ENCODE results near the gene CCDC93. TPM values are rescaled to one million over a fixed set of nuclear protein-coding genes. Genes with fewer than 3 reads are reported as not detected.

CCDC93 gene
- total and polyA plus RNA-seq, 2 of the 4 experiments (the other 2 are of a cell fraction) = 8.1 to 17.2 TPM

- Histone ChIP-seq H2BK5ac (ENCODE audit: low read depth, low read length, poor library complexity, severe bottlenecking) (no peak overlapping the region), H3K79me1 (ENCODE audit: low read depth in 1 of 2, low read length in 2 of 2) (0 out of 4 replicates have a peak, but pooled peaks cover 0 to 4% of the 10 kb centered on the region in 2 experiments), H3K27me3 (ENCODE audit: control insufficient read depth, insufficient read depth, low read length) (no peaks in the 10 kb centered on the region), H4K8ac (ENCODE audit: low read depth in 2 of 2, low read length in 2 of 2) (no peak overlapping the region), H3K56ac (ENCODE audit: extremely low read depth, insufficient read depth, low read length) (no peak overlapping the region), H3K27ac (ENCODE audit: insufficient read depth, low read length) (no peak overlapping the region), H3K9ac (ENCODE audit: low read depth, low read length) (no peak overlapping the region), H3K23ac (ENCODE audit: low read depth, low read length) (no peak overlapping the region), H2BK15ac (ENCODE audit: low read depth, low read length) (no peak overlapping the region), H3K4me1 (ENCODE audit: control insufficient read depth, insufficient read depth, low read length) (peaks cover 3% of the 10 kb centered on the region; the same call in 1 of the 2 replicates), H3K4me3 (ENCODE audit: insufficient read depth, low read depth, low read length) (no peak overlapping the region), H4K91ac (ENCODE audit: insufficient read depth, low read depth, low read length) (no peak overlapping the region), H2AK9ac (replicated peaks; ENCODE audit: low read depth, low read length, poor library complexity) (no peak overlapping the region), H3K14ac (replicated peaks; ENCODE audit: low read depth, low read length) (no peak overlapping the region), H3K9me3 (ENCODE audit: control insufficient read depth, insufficient read depth, low read length) (no peaks in the 10 kb centered on the region), H2BK20ac (ENCODE audit: low read depth, low read length) (no peak overlapping the region), H4K20me1 (ENCODE audit: insufficient read depth, low read length) (no peaks in the 10 kb centered on the region), H3K18ac (ENCODE audit: low read depth, low read length) (no peak overlapping the region), H3K4me2 (ENCODE audit: low read depth, low read length) (no peak overlapping the region), H2BK120ac (ENCODE audit: low read depth, low read length) (no peak overlapping the region), H4K5ac (ENCODE audit: low read depth, low read length) (no peak overlapping the region), H2AK5ac (ENCODE audit: low read depth, low read length) (no peak overlapping the region), H3K36me3 (ENCODE audit: control insufficient read depth, insufficient read depth, low read length) (peaks cover 26% of the 10 kb centered on the region), H3K4ac (ENCODE audit: low read depth, low read length) (no peak overlapping the region), H3K9me1 (ENCODE audit: insufficient read depth, low read length) (peaks cover 7% of the 10 kb centered on the region; the same call in 1 of the 2 replicates), H2AFZ (replicated peaks; ENCODE audit: low read length, poor library complexity) (no peak overlapping the region)
- DNase-seq (no peak), ATAC-seq (ENCODE audit: low read depth) (no peak)
- in situ Hi-C loops (cut with MboI; ENCODE audit: low sequenced_read_pairs) = no loop called here
- dilution Hi-C loops (cut with HindIII; ENCODE audit: low sequenced_read_pairs, unreplicated experiment) = no loop called here
- CTCF ChIA-PET = no interaction called here
- no TSS peak for BruUV-seq (replicated peaks)
- POLR2A ChIA-PET (ENCODE audit: unreplicated experiment) = no interaction called here
- TF ChIP-seq CEBPB (IDR thresholded peaks at IDR 0.05; ENCODE audit: low read depth, low read length) (no peak), BHLHE40 (IDR thresholded peaks at IDR 0.05; ENCODE audit: low read depth, low read length) (no peak), NFE2L2 (IDR thresholded peaks at IDR 0.05; ENCODE audit: low read depth, low read length) (no peak), MAFK (IDR thresholded peaks at IDR 0.05; ENCODE audit: low read depth, low read length) (no peak), SMC3 (IDR thresholded peaks at IDR 0.05; ENCODE audit: low read depth, low read length) (no peak), MXI1 (IDR thresholded peaks at IDR 0.05; ENCODE audit: borderline replicate concordance, low read depth, low read length) (no peak), RFX5 (IDR thresholded peaks at IDR 0.05; ENCODE audit: low read depth, low read length) (no peak), POLR2A (IDR thresholded peaks at IDR 0.05; ENCODE audit: low read depth, low read length) (no peak), RCOR1 (IDR thresholded peaks at IDR 0.05; ENCODE audit: insufficient replicate concordance, low read length) (no peak), FOS (IDR thresholded peaks at IDR 0.05; ENCODE audit: low read depth, low read length) (no peak), CHD1 (IDR thresholded peaks at IDR 0.05; ENCODE audit: low read depth, low read length) (no peak), ELK1 (IDR thresholded peaks at IDR 0.05; ENCODE audit: borderline replicate concordance, low read depth, low read length) (no peak), USF2 (IDR thresholded peaks at IDR 0.05; ENCODE audit: low read depth, low read length) (no peak), RAD21 (IDR thresholded peaks at IDR 0.05; ENCODE audit: low read length) (no peak), CTCF (conservative IDR thresholded peaks at IDR 0.05; ENCODE audit: low read depth, low read length) (no peak), MAZ (IDR thresholded peaks at IDR 0.05; ENCODE audit: borderline replicate concordance, low read depth, low read length) (no peak)
- intact Hi-C loops (cut with micrococcal nuclease) = no loop called here
Observed at GRCh38 chr2:117953231-117953630, 60.6 kb downstream of the CCDC93 start.

Data from IMR-90 (cell line).